ENCODE data around the gene MRPL39. TPM values are rescaled to one million over a fixed set of nuclear protein-coding genes. Genes with fewer than 3 reads are reported as not detected.

The MRPL39 gene
- total RNA-seq, 1 donor from 2014 or later, result 32.5 TPM

DNA sequence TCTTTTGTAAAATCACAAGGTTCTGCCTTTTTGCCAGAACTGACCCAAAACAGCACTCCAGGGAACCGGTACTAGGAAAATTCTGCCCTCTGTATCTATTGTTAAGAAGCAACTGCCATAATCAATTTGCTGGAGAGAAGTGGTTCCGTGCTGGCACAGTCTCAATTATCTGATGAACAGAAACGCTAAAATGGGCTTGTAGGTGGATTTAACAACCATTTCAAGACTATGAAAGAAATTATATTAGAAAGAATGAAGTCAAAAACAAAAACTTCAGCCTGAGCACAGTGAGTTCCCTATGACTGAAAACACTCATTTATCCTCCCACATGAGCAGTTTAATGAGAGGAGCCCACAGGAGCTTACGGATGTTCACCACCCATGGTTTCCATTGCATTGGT, 36.2 kb upstream of the MRPL39 start:
- Histone ChIP-seq H3K9me3 (ENCODE audit: insufficient read depth, low read depth, low read length) (no peaks in the 10 kb centered on the region), H3K27ac (ENCODE audit: low read depth, low read length) (no peak overlapping the region), H4K20me1 (ENCODE audit: insufficient read depth, low read length) (no peaks in the 10 kb centered on the region), H3K4me2 (ENCODE audit: low read length) (no peak overlapping the region), H3K36me3 (ENCODE audit: insufficient read depth, low read length) (no peaks in the 10 kb centered on the region), H3K9ac (ENCODE audit: low read length) (no peak overlapping the region), H3K4me1 (ENCODE audit: insufficient read depth, low read length) (peaks cover 5% of the 10 kb centered on the region), H2AFZ (ENCODE audit: low read depth, low read length) (no peak overlapping the region), H3K4me3 (ENCODE audit: insufficient read depth, low read depth, low read length) (no peak overlapping the region), H3K79me2 (ENCODE audit: insufficient read depth, low read length) (no peaks in the 10 kb centered on the region), H3K27me3 (ENCODE audit: insufficient read depth, low read length) (no peaks in the 10 kb centered on the region)
- Mint-ChIP-seq H3K4me1 (ENCODE audit: low read depth, unreplicated experiment) (peaks cover 10% of the 10 kb centered on the region), H3K9me3 (ENCODE audit: unreplicated experiment) (peaks cover 3% of the 10 kb centered on the region), H3K27ac (ENCODE audit: unreplicated experiment) (no peak overlapping the region), H3K27me3 (ENCODE audit: low read depth, unreplicated experiment) (peaks cover 11% of the 10 kb centered on the region), H3K4me3 (ENCODE audit: unreplicated experiment) (no peak overlapping the region), H3K36me3 (ENCODE audit: low read depth, unreplicated experiment) (no peaks in the 10 kb centered on the region)
- no peak for DNase-seq (ENCODE audit: low read depth)
- FAIRE-seq, result no peak
- TF ChIP-seq EZH2 (IDR thresholded peaks at IDR 0.05; ENCODE audit: insufficient read depth, low read length), result no peak
- TF ChIP-seq, protein P1, sequence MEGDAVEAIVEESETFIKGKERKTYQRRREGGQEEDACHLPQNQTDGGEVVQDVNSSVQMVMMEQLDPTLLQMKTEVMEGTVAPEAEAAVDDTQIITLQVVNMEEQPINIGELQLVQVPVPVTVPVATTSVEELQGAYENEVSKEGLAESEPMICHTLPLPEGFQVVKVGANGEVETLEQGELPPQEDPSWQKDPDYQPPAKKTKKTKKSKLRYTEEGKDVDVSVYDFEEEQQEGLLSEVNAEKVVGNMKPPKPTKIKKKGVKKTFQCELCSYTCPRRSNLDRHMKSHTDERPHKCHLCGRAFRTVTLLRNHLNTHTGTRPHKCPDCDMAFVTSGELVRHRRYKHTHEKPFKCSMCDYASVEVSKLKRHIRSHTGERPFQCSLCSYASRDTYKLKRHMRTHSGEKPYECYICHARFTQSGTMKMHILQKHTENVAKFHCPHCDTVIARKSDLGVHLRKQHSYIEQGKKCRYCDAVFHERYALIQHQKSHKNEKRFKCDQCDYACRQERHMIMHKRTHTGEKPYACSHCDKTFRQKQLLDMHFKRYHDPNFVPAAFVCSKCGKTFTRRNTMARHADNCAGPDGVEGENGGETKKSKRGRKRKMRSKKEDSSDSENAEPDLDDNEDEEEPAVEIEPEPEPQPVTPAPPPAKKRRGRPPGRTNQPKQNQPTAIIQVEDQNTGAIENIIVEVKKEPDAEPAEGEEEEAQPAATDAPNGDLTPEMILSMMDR (IDR thresholded peaks at IDR 0.05; ENCODE audit: insufficient read depth, low read depth, low read length), result no peak

DNA sequence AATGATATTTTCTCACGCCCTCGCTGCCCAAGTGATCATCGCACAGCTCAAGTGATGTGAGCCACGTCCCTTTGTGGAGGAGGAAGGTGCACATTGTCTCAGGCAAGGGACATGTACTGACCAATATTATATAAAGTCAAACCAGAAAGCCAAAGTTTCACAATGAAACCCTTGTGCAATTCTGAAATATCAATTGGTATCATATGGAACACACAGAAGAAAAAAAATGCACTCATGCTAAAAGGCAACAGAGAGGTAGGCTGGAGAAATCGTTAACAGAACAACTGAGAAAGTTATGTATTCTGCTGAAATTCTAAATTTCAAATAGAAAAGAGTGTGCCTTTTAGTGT, 33.6 kb upstream of the MRPL39 start:
- Histone ChIP-seq H3K4me3 (ENCODE audit: insufficient read depth, low read depth, low read length) (peak overlapping the region; percentile 60), H2AFZ (ENCODE audit: low read depth, low read length) (no peak overlapping the region), H3K79me2 (ENCODE audit: insufficient read depth, low read length) (no peaks in the 10 kb centered on the region), H3K9me3 (ENCODE audit: insufficient read depth, low read depth, low read length) (no peaks in the 10 kb centered on the region), H4K20me1 (ENCODE audit: insufficient read depth, low read length) (no peaks in the 10 kb centered on the region), H3K36me3 (ENCODE audit: insufficient read depth, low read length) (no peaks in the 10 kb centered on the region), H3K4me1 (ENCODE audit: insufficient read depth, low read length) (peaks cover 5% of the 10 kb centered on the region), H3K4me2 (ENCODE audit: low read length) (peak overlapping the region; percentile 91), H3K27ac (ENCODE audit: low read depth, low read length) (no peak overlapping the region), H3K9ac (ENCODE audit: low read length) (peak overlapping the region; percentile 77), H3K27me3 (ENCODE audit: insufficient read depth, low read length) (no peaks in the 10 kb centered on the region)
- Mint-ChIP-seq H3K9me3 (ENCODE audit: unreplicated experiment) (peaks cover 3% of the 10 kb centered on the region), H3K4me1 (ENCODE audit: low read depth, unreplicated experiment) (peaks cover 11% of the 10 kb centered on the region), H3K4me3 (ENCODE audit: unreplicated experiment) (peak overlapping the region; percentile 83), H3K27me3 (ENCODE audit: low read depth, unreplicated experiment) (peaks cover 11% of the 10 kb centered on the region), H3K27ac (ENCODE audit: unreplicated experiment) (no peak overlapping the region), H3K36me3 (ENCODE audit: low read depth, unreplicated experiment) (no peaks in the 10 kb centered on the region)
- DNase-seq (ENCODE audit: low read depth), result no peak
- no peak for TF ChIP-seq EZH2 (IDR thresholded peaks at IDR 0.05; ENCODE audit: insufficient read depth, low read length)
- TF ChIP-seq, protein P1 (IDR thresholded peaks at IDR 0.05; ENCODE audit: insufficient read depth, low read depth, low read length), result no peak
- no peak for FAIRE-seq

DNA sequence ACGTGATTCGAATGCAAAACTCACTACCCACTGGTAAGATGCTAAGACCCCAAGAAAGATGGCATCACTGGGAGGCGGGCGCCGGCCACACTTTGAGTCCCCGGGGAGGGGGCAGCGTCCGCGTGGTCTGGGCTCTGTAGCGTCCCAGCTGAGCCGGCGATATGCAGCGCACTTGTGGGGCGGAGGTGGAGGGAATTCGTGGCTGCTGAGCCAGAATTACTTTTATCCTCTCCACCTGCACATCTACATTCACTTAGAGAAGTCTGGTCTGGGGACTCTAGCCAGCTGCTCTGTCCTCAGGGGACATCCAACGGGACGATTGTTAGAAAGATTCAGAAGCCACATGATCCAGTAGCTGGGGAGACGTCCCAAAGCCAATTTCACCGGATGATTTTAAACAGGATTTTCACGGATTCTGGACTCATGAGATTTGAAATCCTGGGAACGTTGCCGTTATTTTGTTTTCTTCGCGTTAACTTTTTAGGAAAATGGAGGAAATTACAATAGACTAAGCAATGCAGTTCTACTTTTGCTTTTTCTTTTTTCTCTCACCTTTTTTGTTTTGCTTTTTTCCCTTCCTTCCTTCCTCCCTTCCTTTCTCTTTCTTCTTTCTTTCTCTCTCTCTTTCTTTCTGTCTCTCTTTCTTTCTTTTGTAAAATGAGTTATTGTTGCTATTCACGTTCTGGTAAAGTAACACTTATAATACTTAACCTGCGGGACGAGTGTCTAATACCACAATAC, 33.1 kb upstream of the MRPL39 start:
- Mint-ChIP-seq H3K9me3 (ENCODE audit: unreplicated experiment) (peaks cover 3% of the 10 kb centered on the region), H3K27me3 (ENCODE audit: low read depth, unreplicated experiment) (peaks cover 11% of the 10 kb centered on the region), H3K36me3 (ENCODE audit: low read depth, unreplicated experiment) (no peaks in the 10 kb centered on the region), H3K4me1 (ENCODE audit: low read depth, unreplicated experiment) (peaks cover 11% of the 10 kb centered on the region), H3K27ac (ENCODE audit: unreplicated experiment) (no peak overlapping the region), H3K4me3 (ENCODE audit: unreplicated experiment) (peak overlapping the region; percentile 83)
- Histone ChIP-seq H3K4me1 (ENCODE audit: insufficient read depth, low read length) (peaks cover 5% of the 10 kb centered on the region), H2AFZ (ENCODE audit: low read depth, low read length) (peak overlapping the region; percentile 90), H3K4me2 (ENCODE audit: low read length) (peak overlapping the region; percentile 91), H3K4me3 (ENCODE audit: insufficient read depth, low read depth, low read length) (peak overlapping the region; percentile 60), H3K9ac (ENCODE audit: low read length) (peak overlapping the region; percentile 77), H3K79me2 (ENCODE audit: insufficient read depth, low read length) (no peaks in the 10 kb centered on the region), H4K20me1 (ENCODE audit: insufficient read depth, low read length) (no peaks in the 10 kb centered on the region), H3K9me3 (ENCODE audit: insufficient read depth, low read depth, low read length) (no peaks in the 10 kb centered on the region), H3K36me3 (ENCODE audit: insufficient read depth, low read length) (no peaks in the 10 kb centered on the region), H3K27me3 (ENCODE audit: insufficient read depth, low read length) (no peaks in the 10 kb centered on the region), H3K27ac (ENCODE audit: low read depth, low read length) (no peak overlapping the region)
- FAIRE-seq, result no peak
- DNase-seq (ENCODE audit: low read depth), result no peak
- no peak for TF ChIP-seq EZH2 (IDR thresholded peaks at IDR 0.05; ENCODE audit: insufficient read depth, low read length)
- TF ChIP-seq, protein P1 (IDR thresholded peaks at IDR 0.05; ENCODE audit: insufficient read depth, low read depth, low read length), result no peak
